GM21619 (cell line): ENCODE results near the gene STMN3.
"Not testable (repeated sequence)": the region's sequence is repeated elsewhere in the genome, so short reads cannot be mapped to it uniquely, and the experiment has no call there.

Source experiments
- ATAC-seq: cut with Tn5 transposase; IDR thresholded peaks from one replicate; pipeline ENCODE4 v1.9.1; 2021; ENCODE audit not compliant: unreplicated experiment

STMN3 gene

DNA sequence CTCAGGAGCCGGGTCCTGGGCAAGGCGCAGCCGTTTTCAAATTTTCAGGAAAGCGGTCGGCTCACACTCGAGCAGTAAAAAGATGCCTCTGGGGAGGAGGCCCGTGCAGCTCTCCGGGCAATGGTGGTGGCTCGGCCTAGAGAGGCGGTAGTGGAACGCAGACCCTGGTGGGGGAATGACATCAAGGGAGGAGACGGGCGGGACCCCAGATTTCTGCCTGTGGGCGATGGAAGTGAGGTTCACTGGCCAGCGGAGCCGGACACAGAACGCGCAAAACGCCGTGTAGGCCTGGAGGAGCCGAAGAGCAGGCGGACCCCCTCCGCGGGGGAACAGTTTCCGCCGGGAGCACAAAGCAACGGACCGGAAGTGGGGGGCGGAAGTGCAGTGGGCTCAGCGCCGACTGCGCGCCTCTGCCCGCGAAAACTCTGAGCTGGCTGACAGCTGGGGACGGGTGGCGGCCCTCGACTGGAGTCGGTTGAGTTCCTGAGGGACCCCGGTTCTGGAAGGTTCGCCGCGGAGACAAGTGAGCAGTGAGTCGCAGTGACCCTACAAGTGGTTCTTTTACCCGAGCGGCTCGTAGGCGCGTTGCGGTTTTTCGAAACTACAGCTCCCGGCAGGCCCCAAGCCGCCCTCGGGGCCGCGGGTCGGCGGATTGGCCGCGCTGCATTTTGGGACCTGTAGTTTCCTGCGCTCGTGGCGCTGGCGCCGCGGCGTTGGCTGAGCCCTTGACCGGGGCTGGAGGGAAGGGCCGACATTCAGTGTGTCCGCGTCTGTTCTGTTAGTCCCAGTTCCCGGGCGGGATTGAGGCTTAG, 4.9 kb upstream of the STMN3 start, which contains the start of gene RTEL1:
Gene RTEL1 (plus strand): TSS at position 376 of the 812 bp plus-strand sequence. CDS start 1,091 bp downstream, outside the sequence.
- ATAC-seq: peak; percentile 78

DNA sequence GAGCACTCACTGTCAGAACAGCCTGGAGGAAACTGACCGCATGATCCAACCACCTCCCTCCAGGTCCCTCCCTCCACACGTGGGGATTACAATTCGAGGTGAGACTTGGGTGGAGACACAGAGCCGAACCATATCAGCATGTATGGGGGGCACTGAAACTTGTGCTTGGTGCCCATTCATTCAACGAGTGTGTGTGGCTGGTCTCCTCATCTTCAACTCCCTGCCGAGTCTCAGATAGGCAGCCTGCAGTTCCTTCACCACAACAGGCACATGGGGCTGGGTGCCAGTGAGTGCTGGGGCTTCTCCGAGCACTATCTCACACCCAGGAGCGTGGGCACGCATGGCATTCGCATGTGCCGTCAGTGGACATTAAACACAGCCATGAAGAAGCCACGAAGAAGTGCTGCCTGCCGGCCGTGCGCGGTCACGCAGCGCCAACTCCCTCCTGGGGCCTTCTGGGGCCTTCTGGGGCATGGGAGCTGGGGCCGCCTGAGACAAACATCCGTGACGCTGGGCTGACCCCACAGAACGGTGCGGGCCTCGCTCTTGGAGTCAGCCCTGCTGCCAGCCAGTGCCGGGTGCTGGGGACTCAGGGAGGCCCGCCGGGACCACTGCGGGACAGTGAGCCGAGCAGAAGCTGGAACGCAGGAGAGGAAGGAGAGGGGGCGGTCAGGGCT, 4.2 kb upstream of the STMN3 start:
- ATAC-seq: no peak

DNA sequence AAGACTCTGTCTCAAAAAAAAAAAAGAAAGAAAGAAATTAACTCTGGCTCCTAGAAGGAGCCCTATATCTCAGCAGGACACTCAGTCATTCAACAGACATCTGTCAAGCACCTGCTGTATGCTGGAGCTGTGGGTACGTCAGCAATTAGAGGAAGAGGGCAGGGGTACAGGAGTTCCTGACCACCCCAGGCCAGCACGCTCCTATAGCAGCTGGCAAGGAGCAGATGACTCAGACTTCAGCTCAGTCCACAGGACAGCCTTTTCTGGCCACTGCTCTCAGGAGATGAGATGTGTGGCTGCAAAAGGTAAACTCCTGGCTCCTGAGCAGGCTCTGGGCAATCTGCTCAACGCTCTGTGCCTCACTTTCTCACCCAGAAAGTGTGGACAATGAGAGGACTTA, 3.2 kb upstream of the STMN3 start:
- no peak for ATAC-seq

DNA sequence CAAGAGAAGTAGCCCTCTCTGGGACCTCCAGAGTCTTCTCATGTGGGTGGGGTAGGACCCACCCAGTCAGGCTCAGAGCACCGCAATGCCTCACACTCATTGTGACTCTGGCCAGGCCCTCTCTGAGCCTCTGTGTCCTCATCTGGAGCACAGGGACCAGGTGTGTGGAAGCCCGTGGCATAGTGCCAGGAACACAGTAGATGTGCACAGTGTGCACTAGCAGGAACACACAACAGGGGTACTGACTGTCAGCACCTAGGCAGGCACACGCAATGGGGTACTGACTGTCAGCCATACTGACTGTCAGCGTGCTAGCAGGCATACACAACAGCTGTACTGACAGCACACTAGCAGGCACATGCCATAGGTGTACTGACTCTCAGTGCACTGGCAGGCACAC, 2.0 kb upstream of the STMN3 start:
- no peak for ATAC-seq

DNA sequence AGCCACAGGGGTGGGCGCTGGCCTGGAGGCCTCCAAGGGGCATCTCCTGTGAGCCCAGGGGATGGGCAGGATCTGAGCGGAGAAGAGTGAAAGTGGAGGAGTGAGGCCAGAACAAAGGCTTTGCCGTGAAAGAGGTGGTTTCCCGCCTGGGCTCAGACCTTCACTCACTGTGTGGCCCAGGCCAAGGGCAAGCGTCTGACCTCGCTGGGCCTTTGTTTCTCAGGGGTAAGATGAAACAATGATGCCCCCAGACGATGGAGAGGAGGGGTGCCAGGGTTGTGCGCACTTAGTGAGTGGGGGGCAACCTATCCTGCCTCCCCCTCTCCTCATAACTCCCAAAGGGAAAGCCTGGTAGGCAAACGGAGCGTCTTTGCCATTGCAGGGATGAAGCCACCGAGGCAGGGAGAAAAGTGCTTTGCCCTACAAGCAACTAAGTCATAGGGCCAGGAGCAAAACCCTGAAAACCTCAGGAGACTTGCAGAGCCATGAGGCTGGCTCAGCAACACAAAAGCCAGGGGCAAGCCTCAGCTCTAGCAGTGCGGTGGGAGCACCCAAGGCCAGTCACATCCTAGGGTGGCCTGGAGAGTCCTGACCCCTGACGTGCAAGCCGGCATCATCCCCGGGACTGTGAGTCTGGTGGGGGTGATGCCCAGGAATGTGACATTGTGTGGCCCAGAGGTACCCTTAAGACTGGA, 897 bp upstream of the STMN3 start:
- ATAC-seq: no peak

DNA sequence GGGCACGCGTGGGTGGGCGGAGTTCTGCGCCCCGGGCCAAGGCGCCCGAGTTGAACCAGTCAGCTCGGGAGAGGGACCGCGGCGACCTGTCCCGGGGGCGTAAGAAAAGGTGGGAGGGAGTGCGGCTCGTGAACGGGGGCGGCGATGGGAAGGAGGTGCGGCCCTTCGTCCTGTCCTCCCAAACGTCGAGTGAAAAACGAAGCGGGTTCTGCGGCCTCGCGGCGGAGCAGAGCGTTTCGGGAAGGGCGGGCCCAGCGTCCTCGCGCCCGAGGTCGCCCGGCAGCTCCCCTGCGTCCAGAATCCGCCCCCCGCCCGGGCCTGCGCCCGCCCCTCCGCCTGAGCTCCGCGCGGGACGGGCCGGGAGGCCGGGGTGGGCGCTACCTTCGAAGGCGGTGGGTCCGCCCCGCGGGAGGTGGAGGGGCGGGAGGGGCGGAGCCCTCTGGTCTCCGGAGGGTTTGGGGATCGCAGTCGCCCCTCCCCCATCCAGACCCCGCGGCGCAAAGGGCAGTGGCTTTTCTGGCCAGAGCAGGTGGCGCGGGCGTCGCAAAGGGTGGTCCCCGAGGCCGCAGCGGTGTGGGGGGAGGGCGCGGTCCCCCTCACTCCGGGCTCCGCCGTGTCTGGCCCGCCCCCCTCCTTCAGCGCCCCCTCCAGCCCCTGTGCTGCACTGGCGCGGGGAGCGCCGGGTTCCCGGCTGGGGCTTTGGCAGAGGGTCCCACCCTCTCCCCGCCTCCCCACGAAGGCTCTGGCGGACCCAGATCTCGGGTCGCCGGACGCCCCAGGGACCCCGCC, 838 bp downstream of the STMN3 start:
- no peak for ATAC-seq

DNA sequence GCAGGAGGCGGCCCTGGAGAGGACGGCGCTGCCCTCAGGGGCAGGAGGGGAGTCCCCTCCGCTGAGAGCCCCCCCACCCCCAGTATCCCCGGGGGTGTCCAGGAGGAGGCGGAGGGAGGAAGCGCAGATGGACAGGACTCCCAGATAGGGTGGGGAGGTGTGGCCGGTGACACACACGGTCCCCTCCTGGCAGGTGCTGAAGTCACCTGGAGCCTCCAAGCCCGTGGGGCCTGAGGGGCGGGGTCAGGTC, 1.4 kb downstream of the STMN3 start:
- no peak for ATAC-seq

DNA sequence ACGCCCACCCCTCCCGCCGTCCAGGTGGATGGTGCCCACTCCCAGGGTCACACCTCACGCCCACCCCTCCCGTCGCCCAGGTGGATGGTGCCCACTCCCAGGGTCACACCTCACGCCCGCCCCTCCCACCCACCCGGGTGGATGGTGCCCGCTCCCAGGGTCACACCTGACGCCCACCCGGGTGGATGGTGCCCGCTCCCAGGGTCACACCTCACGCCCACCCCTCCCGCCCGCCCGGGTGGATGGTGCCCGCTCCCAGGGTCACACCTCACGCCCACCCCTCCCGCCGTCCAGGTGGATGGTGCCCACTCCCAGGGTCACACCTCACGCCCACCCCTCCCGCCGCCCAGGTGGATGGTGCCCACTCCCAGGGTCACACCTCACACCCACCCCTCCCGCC, 2.7 kb downstream of the STMN3 start:
- ATAC-seq: not testable (repeated sequence)

DNA sequence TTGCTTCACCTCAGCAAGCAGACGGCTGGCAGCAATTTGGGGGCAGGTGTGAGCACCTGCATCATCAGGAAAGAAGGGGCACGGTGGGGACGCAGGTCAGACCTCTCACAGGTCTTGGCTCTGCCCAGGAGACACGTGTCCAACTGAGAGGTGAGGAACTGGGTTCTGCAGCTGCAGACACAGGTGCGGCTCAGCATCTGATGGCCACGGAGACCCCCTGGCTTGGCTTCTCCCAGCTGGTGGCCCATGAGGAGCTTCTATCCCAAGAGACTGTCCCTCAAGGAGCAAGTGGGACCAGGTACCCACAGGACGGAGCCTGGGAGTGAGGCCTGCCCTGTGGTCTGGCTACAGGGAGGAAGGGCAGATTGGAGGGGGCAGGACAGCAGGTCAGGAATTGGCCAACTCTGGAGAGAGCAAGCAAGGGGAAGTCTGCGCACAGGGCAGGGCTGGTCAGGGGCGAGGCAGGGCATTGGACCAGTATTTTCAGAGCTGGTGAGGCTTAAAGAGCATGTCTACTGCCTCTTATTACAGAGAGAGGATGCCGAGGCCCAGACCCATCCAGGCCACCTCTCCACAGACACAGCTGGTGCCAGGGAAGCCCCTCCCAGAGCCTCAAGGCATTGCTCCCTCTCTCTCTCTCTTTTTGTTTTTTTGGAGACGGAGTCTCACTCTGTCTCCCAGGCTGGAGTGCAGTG, 4.2 kb downstream of the STMN3 start:
- no peak for ATAC-seq

DNA sequence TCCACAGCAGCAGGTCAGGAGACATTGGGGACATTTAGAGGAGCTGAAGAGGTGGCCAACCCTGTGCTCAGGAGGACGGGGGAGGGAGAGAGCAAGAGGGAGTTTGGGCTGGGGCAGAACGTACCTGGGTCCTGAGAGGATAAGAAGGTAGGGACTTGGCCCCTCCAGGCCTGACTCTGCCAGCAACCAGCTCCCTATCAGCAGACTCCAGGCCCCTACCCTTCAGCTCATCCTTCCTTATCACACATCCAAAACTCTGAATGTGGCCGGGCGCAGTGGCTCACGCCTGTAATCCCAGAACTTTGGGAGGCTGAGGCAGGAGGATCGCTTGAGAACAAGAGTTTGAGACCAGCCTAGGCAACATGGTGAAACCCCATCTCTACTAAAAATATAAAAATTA, 5.0 kb downstream of the STMN3 start:
- ATAC-seq: no peak

DNA sequence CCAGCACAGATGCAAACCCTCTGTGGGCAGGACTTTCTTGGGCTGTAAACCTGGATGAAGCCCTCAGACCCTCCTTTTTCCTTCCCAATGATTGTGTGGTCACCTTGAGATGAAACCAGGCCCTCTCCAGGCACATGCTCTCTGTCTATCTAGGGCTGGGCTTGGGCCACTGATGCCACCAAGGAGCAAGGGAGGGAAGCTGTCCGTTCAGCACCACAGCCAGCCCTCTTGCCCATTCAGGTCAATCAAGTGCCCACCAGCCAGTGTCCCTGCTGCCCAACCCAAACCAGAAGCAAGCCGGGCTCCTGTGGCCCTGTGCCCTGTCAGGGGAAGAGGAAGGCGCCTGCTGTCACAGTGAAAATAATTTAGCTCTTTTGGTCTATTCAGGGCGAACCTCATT, 8.0 kb downstream of the STMN3 start:
- no peak for ATAC-seq

DNA sequence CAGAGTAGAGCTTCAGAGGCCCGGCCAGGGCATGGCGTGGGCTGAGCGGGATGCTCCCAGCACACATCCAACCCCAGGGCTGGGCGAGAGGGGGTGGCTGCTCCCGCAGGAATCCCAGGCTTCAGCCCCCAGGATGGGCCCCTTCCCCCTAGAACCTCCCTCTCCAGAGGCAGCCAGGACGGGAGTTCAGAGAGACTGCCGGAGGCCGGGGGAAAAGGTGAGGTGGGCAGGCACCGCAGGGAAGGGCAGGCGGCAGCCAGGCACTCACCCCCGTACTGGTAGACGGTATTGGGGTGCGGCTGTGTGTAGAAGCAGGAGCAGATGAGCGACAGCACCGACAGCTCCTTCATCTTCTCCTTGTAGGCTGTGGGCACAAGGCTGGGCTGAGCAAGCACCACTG, 9.3 kb downstream of the STMN3 start:
- no peak for ATAC-seq

DNA sequence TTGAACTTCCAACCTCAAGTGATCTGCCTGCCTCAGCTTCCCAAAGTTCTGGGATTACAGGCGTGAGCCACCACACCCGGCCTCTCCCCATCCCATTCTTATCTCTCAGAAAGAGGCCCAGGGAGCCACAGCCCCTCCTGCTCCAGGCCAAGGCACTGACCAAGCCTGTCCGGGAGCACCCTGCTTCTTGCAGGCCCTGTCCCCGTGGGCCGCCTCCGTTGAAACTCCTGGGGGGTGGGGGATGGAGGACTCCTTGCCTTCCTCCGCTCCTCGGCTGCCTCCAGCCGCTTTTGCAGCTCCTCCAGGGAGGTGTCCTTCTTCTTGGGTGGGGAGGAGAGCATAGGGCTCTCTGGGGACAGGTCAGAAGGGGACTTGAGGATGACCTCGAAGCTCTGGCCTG, 9.7 kb downstream of the STMN3 start:
- ATAC-seq: no peak

DNA sequence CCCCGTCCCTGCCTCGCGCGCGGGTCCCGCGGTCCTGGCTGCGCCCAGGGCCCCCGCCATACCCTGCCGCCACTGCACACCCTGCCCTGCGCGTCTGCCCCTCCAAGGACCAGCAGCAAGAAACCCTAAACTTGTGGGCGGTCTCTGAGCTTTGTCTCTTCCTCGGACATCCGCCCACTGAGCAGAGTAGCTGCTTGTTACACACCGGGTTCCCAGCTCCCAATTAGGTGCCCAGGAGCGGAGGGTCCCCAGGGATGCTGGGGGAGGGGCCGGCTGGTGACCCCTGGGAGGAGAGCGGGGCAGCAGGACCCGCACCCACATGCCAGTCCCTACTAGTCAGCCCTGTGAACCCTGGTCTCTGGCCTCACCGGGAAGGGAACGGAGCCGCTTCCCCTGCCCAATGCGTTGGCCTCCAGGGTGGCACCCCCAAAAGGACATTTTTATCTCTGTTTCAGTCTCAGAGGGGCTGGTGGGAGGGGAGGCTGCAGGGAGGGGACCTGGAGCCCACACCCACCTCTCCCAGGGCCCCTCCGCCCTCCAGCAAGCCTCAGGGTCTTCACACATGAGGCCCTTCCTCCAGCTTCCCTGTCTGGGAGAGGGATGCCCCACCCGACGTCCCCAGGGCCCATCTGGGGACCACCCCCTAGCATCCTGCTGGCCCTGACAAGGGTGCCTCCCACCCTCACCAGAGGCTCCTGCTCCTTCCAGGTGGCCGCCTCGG, 10.5 kb downstream of the STMN3 start:
- no peak for ATAC-seq

DNA sequence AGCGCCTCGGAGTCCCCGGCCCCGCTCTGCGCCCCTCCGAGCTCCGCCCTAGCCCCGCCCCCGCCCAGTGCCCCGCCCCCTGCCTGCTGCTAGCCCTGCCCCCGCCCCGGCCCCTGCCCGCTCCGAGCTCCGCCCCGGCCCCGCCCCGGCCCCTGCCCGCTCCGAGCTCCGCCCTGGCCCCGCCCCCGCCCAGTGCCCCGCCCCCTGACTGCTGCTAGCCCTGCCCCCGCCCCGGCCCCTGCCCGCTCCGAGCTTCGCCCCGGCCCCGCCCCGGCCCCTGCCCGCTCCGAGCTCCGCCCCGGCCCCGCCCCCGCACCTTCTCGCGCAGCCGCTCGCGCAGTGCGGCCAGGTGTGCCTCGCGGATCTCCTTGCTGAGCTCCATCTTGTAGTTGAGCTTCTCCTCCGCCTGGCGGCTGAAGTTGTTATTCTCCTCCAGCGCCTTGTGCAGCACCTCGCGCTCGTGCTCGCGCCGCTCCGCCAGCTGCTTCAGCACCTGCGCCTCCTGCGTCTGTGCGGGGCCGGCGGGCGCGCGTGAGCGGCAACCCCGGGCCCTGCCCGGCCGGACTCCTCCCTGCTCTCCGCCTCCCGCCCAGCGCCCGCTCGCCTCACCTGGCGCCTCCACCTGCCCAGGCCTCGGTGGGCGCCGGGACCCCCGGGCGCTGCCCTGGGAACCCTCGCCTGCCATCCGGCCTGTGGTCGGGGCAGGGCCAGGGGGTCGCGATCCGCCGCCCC, 11.3 kb downstream of the STMN3 start:
- ATAC-seq: peak; percentile 49

DNA sequence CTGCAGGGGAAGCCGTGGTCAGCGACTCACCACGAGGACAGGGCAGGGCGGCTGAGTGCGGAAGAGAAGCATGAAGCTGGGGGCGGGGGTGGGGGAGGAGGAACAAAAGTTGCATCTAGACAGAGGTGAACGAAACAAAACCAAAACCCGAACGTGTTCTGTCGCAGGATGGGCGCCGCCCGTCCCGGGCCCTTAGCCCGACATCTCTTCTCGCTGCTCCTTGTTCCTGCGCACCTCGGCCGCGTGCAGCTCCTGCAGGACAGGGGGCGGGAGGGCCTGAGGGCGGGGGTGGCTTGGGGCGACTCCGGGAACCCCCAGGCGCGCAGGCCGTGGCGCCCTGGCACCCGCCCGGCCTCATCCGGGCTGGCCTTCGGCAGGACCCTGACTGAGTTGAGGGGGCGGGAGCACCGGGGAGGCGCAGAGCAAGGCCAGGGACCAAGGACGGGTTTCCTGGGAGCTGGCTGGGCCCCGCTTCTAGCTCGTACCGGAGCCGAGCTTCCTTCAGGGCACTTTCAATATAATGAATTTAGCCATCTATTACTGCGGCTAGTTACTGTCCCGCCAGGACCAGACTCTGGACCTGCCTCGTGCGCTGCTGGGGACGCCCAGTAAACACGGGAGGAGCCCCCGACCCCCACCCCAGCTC, 12.0 kb downstream of the STMN3 start:
- ATAC-seq: peak; percentile 23

DNA sequence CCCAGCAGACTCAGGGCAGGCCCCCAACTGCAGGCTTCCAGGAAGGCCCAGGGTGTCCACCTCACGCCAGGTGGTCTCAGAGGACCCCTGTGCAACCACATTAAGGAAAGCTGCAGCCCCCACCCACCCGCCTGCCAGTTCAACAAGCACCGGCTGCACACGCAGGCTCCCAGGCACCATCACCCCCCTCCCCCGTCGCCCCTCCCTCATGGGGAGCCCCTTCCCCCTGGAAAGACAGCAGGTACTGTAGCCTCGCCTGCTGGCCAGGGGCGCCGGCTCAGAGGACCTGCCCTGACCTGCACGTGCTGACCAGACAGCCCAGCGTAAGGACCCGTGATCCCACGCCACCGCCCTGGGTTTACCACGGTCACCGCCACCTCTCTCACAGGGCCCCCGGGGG, 12.5 kb downstream of the STMN3 start:
- not testable (repeated sequence) for ATAC-seq

DNA sequence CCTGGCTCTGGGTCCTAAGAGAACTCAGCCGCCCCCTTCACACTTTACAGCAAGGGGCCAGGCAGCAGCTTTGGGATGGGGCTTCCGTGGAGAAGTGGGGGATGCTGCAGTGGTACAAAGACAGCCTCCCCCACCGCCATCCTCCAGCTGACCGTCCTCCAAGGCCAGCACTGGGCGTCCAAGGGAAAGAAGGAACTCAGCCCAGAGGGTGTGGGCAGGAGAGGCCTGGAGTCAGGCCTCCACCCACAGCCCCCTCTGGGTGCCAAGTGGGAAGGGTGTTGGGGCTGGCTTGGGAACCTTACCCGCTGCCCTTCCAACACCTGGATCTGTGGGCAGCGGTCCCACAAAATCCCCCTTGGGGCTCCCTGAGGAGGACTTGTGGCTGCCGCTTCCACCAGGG, 13.1 kb downstream of the STMN3 start:
- no peak for ATAC-seq
